HepG2 (cell line): ENCODE measurements around the gene SMIM14. TPM values are rescaled to one million over a fixed set of nuclear protein-coding genes. Genes with fewer than 3 reads are reported as not detected.

ENCODE experiments used
- FOXK1 ChIP-seq: sonication (generic); formaldehyde crosslinking; IDR thresholded peaks from 2 replicates; pipeline ENCODE4 v1.4.0; 2020; ENCODE audit warnings: low read depth, missing genetic modification reagents, borderline replicate concordance
- HMGA1 ChIP-seq: sonication (generic); formaldehyde crosslinking; conservative IDR thresholded peaks from 2 replicates; pipeline ENCODE4 v1.4.0; 2020; ENCODE audit warnings: missing genetic modification reagents
- KAT8 ChIP-seq: IDR thresholded peaks from 2 replicates; pipeline ENCODE4 v1.6.1; 2016; ENCODE audit warnings: missing genetic modification reagents, missing compliant biosample characterization
- KLF13 ChIP-seq: sonication (generic); formaldehyde crosslinking; IDR thresholded peaks from 2 replicates; pipeline ENCODE4 v1.4.0; 2020; ENCODE audit warnings: mild to moderate bottlenecking, missing genetic modification reagents
- MYNN ChIP-seq: sonication (generic); formaldehyde crosslinking; IDR thresholded peaks from 2 replicates; pipeline ENCODE4 v1.4.0; 2020; ENCODE audit warnings: mild to moderate bottlenecking, low read depth, missing genetic modification reagents
- NFKB2 ChIP-seq: sonication (generic); formaldehyde crosslinking; IDR thresholded peaks from 2 replicates; pipeline ENCODE4 v1.4.0; 2020; ENCODE audit warnings: missing genetic modification reagents, borderline replicate concordance
- SIX1 ChIP-seq: sonication (generic); formaldehyde crosslinking; IDR thresholded peaks from 2 replicates; pipeline ENCODE4 v1.4.0; 2020; ENCODE audit warnings: missing genetic modification reagents, borderline replicate concordance
- SMARCE1 ChIP-seq: fragments of 450-650 bp; IDR thresholded peaks from 2 replicates; pipeline ENCODE4 v1.6.1; 2017; ENCODE audit warnings: borderline replicate concordance
- TBL1XR1 ChIP-seq: fragments of 150-350 bp; IDR thresholded peaks from 2 replicates; pipeline ENCODE4 v1.6.1; 2014; ENCODE audit warnings: borderline replicate concordance, low read length; ENCODE audit not compliant: partially characterized antibody
- TMF1 ChIP-seq: sonication (generic); formaldehyde crosslinking; IDR thresholded peaks from 2 replicates; pipeline ENCODE4 v1.8.1; 2022; ENCODE audit warnings: low read depth, missing genetic modification reagents
- XRCC5 ChIP-seq: fragments of 200-400 bp; formaldehyde crosslinking; optimal IDR thresholded peaks from 2 replicates; pipeline ENCODE3; 2017; ENCODE audit warnings: mild to moderate bottlenecking, low read length
- ZNF205 ChIP-seq: IDR thresholded peaks from 2 replicates; pipeline ENCODE4 v1.6.1; 2018; ENCODE audit warnings: missing biosample characterization, missing genetic modification reagents
- ZNF276 ChIP-seq: sonication (generic); formaldehyde crosslinking; IDR thresholded peaks from 2 replicates; pipeline ENCODE4 v1.4.0; 2020; ENCODE audit warnings: mild to moderate bottlenecking, low read depth, missing genetic modification reagents
- ZNF607 ChIP-seq: sonication (generic); formaldehyde crosslinking; IDR thresholded peaks from 2 replicates; pipeline ENCODE4 v1.5.1; 2020; ENCODE audit warnings: missing genetic modification reagents, mild to moderate bottlenecking, borderline replicate concordance
- polyA plus RNA-seq, 8 experiments: library from polyadenylated mRNA; depleted of rRNA in 3 of 8; stranded (reverse) in 7 of 8; unstranded in 1 of 8; fragments of >200 nt; fragmentation: Illumina TruSeq in 4 of 8; extraction: Trizol in 4 of 8; gene quantifications; 2 replicates each; pipeline versions ENCODE4 v1.2.1 to v1.2.3, GENCODE V29; 2011 to 2016; ENCODE audit warnings: low read depth in 4 of 8, missing spikeins in 1 of 8, mixed read lengths in 1 of 8; ENCODE audit not compliant: insufficient read depth in 1 of 8
- total RNA-seq, 5 experiments: library from RNA; depleted of rRNA; stranded (reverse); fragments of >200 nt; fragmentation: Illumina TruSeq; extraction: Trizol; gene quantifications; 2 replicates each; pipeline ENCODE4 v1.2.3, GENCODE V29; 2016; ENCODE audit warnings: low read depth in 1 of 5
- TF ChIP-seq, protein P1 (sequence below): sonication (generic); formaldehyde crosslinking; IDR thresholded peaks from 2 replicates; pipeline ENCODE4 v1.5.0; 2020; ENCODE audit warnings: mild to moderate bottlenecking, missing genetic modification reagents, moderate library complexity
- TF ChIP-seq, protein P2 (sequence below): sonication (generic); formaldehyde crosslinking; IDR thresholded peaks from 2 replicates; pipeline ENCODE4 v1.4.0; 2020; ENCODE audit warnings: missing genetic modification reagents, borderline replicate concordance
- TF ChIP-seq, protein P3 (sequence below): sonication (generic); formaldehyde crosslinking; IDR thresholded peaks from 2 replicates; pipeline ENCODE4 v1.5.0; 2020; ENCODE audit warnings: mild to moderate bottlenecking, missing genetic modification reagents

Gene SMIM14
- total and polyA plus RNA-seq, 2 of the 13 experiments (the other 11 are each of a cell fraction or from before 2014, with no cell fraction given): 16.3 to 28.1 TPM

GRCh38 chr4:39514888-39515401 is 123.7 kb downstream of the SMIM14 start (continued):
- TF ChIP-seq MYNN (CRISPR knock-in tag) (no peak), KAT8 (peak; percentile 73; the same call in 1 of the 2 replicates), ZNF276 (CRISPR knock-in tag) (no peak), TBL1XR1 (peak; percentile 55), XRCC5 (peak; percentile 32), HMGA1 (no peak), FOXK1 (CRISPR knock-in tag) (peak; percentile 89), SIX1 (peak; percentile 74; the same call in 1 of the 2 replicates), SMARCE1 (no peak), ZNF205 (peak; percentile 87), ZNF607 (no peak), KLF13 (CRISPR knock-in tag) (no peak), TMF1 (CRISPR knock-in tag) (no peak), NFKB2 (CRISPR knock-in tag) (no peak)
- TF ChIP-seq, protein P1, sequence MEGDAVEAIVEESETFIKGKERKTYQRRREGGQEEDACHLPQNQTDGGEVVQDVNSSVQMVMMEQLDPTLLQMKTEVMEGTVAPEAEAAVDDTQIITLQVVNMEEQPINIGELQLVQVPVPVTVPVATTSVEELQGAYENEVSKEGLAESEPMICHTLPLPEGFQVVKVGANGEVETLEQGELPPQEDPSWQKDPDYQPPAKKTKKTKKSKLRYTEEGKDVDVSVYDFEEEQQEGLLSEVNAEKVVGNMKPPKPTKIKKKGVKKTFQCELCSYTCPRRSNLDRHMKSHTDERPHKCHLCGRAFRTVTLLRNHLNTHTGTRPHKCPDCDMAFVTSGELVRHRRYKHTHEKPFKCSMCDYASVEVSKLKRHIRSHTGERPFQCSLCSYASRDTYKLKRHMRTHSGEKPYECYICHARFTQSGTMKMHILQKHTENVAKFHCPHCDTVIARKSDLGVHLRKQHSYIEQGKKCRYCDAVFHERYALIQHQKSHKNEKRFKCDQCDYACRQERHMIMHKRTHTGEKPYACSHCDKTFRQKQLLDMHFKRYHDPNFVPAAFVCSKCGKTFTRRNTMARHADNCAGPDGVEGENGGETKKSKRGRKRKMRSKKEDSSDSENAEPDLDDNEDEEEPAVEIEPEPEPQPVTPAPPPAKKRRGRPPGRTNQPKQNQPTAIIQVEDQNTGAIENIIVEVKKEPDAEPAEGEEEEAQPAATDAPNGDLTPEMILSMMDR (CRISPR knock-in tag): no peak
- TF ChIP-seq, protein P2, sequence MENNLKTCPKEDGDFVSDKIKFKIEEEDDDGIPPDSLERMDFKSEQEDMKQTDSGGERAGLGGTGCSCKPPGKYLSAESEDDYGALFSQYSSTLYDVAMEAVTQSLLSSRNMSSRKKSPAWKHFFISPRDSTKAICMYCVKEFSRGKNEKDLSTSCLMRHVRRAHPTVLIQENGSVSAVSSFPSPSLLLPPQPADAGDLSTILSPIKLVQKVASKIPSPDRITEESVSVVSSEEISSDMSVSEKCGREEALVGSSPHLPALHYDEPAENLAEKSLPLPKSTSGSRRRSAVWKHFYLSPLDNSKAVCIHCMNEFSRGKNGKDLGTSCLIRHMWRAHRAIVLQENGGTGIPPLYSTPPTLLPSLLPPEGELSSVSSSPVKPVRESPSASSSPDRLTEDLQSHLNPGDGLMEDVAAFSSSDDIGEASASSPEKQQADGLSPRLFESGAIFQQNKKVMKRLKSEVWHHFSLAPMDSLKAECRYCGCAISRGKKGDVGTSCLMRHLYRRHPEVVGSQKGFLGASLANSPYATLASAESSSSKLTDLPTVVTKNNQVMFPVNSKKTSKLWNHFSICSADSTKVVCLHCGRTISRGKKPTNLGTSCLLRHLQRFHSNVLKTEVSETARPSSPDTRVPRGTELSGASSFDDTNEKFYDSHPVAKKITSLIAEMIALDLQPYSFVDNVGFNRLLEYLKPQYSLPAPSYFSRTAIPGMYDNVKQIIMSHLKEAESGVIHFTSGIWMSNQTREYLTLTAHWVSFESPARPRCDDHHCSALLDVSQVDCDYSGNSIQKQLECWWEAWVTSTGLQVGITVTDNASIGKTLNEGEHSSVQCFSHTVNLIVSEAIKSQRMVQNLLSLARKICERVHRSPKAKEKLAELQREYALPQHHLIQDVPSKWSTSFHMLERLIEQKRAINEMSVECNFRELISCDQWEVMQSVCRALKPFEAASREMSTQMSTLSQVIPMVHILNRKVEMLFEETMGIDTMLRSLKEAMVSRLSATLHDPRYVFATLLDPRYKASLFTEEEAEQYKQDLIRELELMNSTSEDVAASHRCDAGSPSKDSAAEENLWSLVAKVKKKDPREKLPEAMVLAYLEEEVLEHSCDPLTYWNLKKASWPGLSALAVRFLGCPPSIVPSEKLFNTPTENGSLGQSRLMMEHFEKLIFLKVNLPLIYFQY (CRISPR knock-in tag): peak; percentile 42; the same call in 1 of the 2 replicates
- TF ChIP-seq, protein P3, sequence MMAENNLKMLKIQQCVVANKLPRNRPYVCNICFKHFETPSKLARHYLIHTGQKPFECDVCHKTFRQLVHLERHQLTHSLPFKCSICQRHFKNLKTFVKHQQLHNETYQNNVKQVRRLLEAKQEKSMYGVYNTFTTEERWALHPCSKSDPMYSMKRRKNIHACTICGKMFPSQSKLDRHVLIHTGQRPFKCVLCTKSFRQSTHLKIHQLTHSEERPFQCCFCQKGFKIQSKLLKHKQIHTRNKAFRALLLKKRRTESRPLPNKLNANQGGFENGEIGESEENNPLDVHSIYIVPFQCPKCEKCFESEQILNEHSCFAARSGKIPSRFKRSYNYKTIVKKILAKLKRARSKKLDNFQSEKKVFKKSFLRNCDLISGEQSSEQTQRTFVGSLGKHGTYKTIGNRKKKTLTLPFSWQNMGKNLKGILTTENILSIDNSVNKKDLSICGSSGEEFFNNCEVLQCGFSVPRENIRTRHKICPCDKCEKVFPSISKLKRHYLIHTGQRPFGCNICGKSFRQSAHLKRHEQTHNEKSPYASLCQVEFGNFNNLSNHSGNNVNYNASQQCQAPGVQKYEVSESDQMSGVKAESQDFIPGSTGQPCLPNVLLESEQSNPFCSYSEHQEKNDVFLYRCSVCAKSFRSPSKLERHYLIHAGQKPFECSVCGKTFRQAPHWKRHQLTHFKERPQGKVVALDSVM: no peak
